Neural crest cell (in vitro differentiated cells): ENCODE measurements around the gene FBXO9. TPM values are rescaled to one million over a fixed set of nuclear protein-coding genes. Genes with fewer than 3 reads are reported as not detected.

Experiments
- DNase-seq: peaks from one replicate; pipeline ENCODE4 v3.0.0; 2021; ENCODE audit warnings: low read depth, mixed read lengths, low spot score
- H3K27ac Mint-ChIP-seq: one replicate; pipeline ENCODE4 v1.8.0; 2021; ENCODE audit warnings: mild to moderate bottlenecking, mixed read lengths; ENCODE audit not compliant: unreplicated experiment
- H3K27me3 Mint-ChIP-seq: 2 replicates; pipeline ENCODE4 v1.8.0; 2021; ENCODE audit warnings: low read depth, mild to moderate bottlenecking, mixed read lengths
- H3K36me3 Mint-ChIP-seq: 2 replicates; pipeline ENCODE4 v1.8.0; 2021; ENCODE audit warnings: low read depth, mild to moderate bottlenecking, mixed read lengths
- H3K4me1 Mint-ChIP-seq: 2 replicates; pipeline ENCODE4 v1.8.0; 2021; ENCODE audit warnings: mixed read lengths
- H3K4me3 Mint-ChIP-seq: one replicate; pipeline ENCODE4 v1.8.0; 2021; ENCODE audit warnings: mild to moderate bottlenecking, mixed read lengths
- H3K9me3 Mint-ChIP-seq: 2 replicates; pipeline ENCODE4 v1.8.0; 2021; ENCODE audit warnings: mixed read lengths
- total RNA-seq: library from RNA; stranded (reverse); gene quantifications from 2 replicates; pipeline ENCODE4 v1.2.1, GENCODE V29; 2021
- TF ChIP-seq, protein P1 (sequence below): fragments of 200-600 bp; sonication (generic); conservative IDR thresholded peaks from 2 replicates; pipeline ENCODE4 v1.5.0; 2021; ENCODE audit warnings: antibody characterized with exemption, mild to moderate bottlenecking

FBXO9 gene
- total RNA-seq, 1 donor from 2014 or later = 48.3 TPM

DNA sequence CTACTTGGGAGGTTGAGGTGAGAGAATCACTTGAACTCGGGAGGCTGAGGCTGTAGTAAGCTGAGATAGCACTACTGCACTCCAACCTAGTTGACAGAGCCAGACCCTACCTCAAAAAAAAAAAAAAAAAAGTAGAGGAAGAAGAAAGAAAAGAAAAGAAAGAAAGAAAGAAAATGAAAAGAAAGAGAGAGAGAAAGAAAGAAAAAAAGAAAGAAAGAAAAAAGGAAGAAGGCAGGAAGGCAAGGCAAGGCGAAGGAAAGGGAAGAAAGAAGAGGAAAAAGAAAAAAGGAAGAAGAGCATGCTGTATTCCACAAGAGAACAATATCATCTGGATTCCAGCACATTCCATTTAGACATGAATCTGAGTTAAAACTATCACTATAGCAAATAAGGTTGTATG, 79.6 kb downstream of the FBXO9 start:
- TF ChIP-seq, protein P1, sequence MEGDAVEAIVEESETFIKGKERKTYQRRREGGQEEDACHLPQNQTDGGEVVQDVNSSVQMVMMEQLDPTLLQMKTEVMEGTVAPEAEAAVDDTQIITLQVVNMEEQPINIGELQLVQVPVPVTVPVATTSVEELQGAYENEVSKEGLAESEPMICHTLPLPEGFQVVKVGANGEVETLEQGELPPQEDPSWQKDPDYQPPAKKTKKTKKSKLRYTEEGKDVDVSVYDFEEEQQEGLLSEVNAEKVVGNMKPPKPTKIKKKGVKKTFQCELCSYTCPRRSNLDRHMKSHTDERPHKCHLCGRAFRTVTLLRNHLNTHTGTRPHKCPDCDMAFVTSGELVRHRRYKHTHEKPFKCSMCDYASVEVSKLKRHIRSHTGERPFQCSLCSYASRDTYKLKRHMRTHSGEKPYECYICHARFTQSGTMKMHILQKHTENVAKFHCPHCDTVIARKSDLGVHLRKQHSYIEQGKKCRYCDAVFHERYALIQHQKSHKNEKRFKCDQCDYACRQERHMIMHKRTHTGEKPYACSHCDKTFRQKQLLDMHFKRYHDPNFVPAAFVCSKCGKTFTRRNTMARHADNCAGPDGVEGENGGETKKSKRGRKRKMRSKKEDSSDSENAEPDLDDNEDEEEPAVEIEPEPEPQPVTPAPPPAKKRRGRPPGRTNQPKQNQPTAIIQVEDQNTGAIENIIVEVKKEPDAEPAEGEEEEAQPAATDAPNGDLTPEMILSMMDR = no peak
- Mint-ChIP-seq H3K27ac (no peak overlapping the region), H3K4me1 (no peaks in the 10 kb centered on the region), H3K27me3 (no peaks in the 10 kb centered on the region), H3K9me3 (no peaks in the 10 kb centered on the region), H3K4me3 (no peak overlapping the region), H3K36me3 (no peaks in the 10 kb centered on the region)
- no peak for DNase-seq

DNA sequence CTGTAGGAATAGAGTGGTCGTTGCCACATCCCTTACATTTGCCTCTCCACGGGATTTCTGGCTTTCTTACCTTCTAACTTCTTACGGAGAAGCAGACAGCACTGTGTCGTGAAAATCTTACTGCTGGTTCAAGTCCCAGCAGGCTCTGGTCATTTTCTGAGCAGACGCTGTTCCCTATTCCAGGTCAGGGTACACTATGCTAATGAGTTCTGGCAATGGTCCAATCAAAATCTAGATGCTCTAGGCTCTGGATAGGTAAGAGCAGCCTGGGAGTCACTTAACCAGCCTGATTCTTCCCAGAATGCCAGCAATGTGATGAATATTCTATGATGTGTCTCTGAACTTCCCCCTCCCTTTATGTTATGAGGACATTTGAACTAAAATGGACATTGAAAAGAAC, 83.5 kb downstream of the FBXO9 start, which contains the start of gene GCM1:
Gene GCM1, minus strand, starts transcription at position 158 of the 400 bp plus-strand sequence. CDS start 3,209 bp downstream, outside the sequence.
- TF ChIP-seq, protein P1 = no peak
- no peaks in the 10 kb centered on the region for H3K36me3 Mint-ChIP-seq

More for the DNA sequence above, 83.5 kb downstream of the FBXO9 start, which contains the start of gene GCM1:
- no peaks in the 10 kb centered on the region for H3K9me3 Mint-ChIP-seq
- H3K27ac Mint-ChIP-seq = no peak within 1 kb of the TSS
- no peak for DNase-seq
- H3K27me3 Mint-ChIP-seq = no peaks in the 10 kb centered on the region
- no peak within 1 kb of the TSS for H3K4me3 Mint-ChIP-seq
- H3K4me1 Mint-ChIP-seq = no peaks in the 10 kb centered on the region

Other genes starting within 250 kb of the FBXO9 start
- not detected in 2 replicates for gene GSTA5, start 224.6 kb upstream of the FBXO9 start, total RNA-seq
- not detected in 2 replicates for gene GSTA3, start 155.7 kb upstream of the FBXO9 start, total RNA-seq
- 69.1 and 70.7 TPM in 2 replicates for gene GSTA4, start 70.1 kb upstream of the FBXO9 start, total RNA-seq
- 15.7 and 16.1 TPM in 2 replicates for gene CILK1, start 3.6 kb upstream of the FBXO9 start, total RNA-seq
- 0.16 TPM in 1 of 2 replicates, not detected in the other for gene GCM1, start 83.4 kb downstream of the FBXO9 start, total RNA-seq